Smooth muscle cell (in vitro differentiated cells): ENCODE data around the gene ATG101. TPM values are rescaled to one million over a fixed set of nuclear protein-coding genes. Genes with fewer than 3 reads are reported as not detected.

Experiments
- DNase-seq: peaks from one replicate; lab custom pipeline; 2025; ENCODE audit not compliant: unreplicated experiment; lab: John Stamatoyannopoulos, UW
- H2AFZ ChIP-seq: fragments of 200-600 bp; sonication (generic); 2 replicates; pipeline ENCODE4 v1.6.0; 2016; ENCODE audit warnings: antibody characterized with exemption, low read depth, mild to moderate bottlenecking
- H3F3A ChIP-seq: fragments of 200-600 bp; sonication (generic); 2 replicates; pipeline ENCODE4 v1.6.0; 2017; ENCODE audit warnings: antibody characterized with exemption, low read depth
- H3K27ac ChIP-seq: fragments of 200-600 bp; sonication (generic); 2 replicates; pipeline ENCODE4 v1.5.1; 2016; ENCODE audit warnings: low read depth, mild to moderate bottlenecking
- H3K27me3 ChIP-seq: fragments of 200-600 bp; sonication (generic); 2 replicates; pipeline ENCODE4 v1.6.1; 2016; ENCODE audit warnings: low read depth, mild to moderate bottlenecking
- H3K36me3 ChIP-seq: fragments of 200-600 bp; sonication (generic); 2 replicates; pipeline ENCODE4 v1.5.1; 2016; ENCODE audit warnings: low read depth
- H3K4me1 ChIP-seq: fragments of 200-600 bp; sonication (generic); 2 replicates; pipeline ENCODE4 v1.5.1; 2016; ENCODE audit warnings: low read depth
- H3K4me2 ChIP-seq: fragments of 200-600 bp; sonication (generic); 2 replicates; pipeline ENCODE4 v1.6.0; 2016; ENCODE audit warnings: mild to moderate bottlenecking
- H3K4me3 ChIP-seq: fragments of 200-600 bp; sonication (generic); 2 replicates; pipeline ENCODE4 v1.5.1; 2016; ENCODE audit warnings: mild to moderate bottlenecking
- H3K79me2 ChIP-seq: fragments of 200-600 bp; sonication (generic); 2 replicates; pipeline ENCODE4 v1.6.0; 2016; ENCODE audit warnings: low read depth, mild to moderate bottlenecking
- H3K9ac ChIP-seq: fragments of 200-600 bp; sonication (generic); 2 replicates; pipeline ENCODE4 v1.6.0; 2016; ENCODE audit warnings: low read depth
- H3K9me3 ChIP-seq: fragments of 200-600 bp; sonication (generic); replicated peaks from 2 replicates; pipeline ENCODE4 v1.5.1; 2016; ENCODE audit warnings: low read depth
- H4K20me1 ChIP-seq: fragments of 200-600 bp; sonication (generic); 2 replicates; pipeline ENCODE4 v1.6.0; 2016; ENCODE audit warnings: low read depth
- WGBS: methylation state at CpG from one replicate; pipeline ENCODE4 v1.1.7; 2016; ENCODE audit warnings: low lambda C conversion rate; 5-methylcytosine and 5-hydroxymethylcytosine counted together
- polyA plus RNA-seq: library from polyadenylated mRNA; unstranded; fragments of >200 nt; fragmentation: Nextera tagmentation; extraction: Ambion mirVana; gene quantifications from 2 replicates; pipeline ENCODE4 v1.2.1, GENCODE V29; 2016
- total RNA-seq: library from RNA; depleted of rRNA; stranded (reverse); fragments of >200 nt; gene quantifications from 2 replicates; pipeline ENCODE4 v1.2.3, GENCODE V29; 2014
- TF ChIP-seq, protein P1 (sequence below): fragments of 200-600 bp; sonication (generic); IDR thresholded peaks from 2 replicates; pipeline ENCODE4 v1.5.1; 2017; ENCODE audit warnings: borderline replicate concordance, mild to moderate bottlenecking, antibody characterized with exemption; ENCODE audit not compliant: insufficient read depth, poor library complexity, severe bottlenecking

ATG101 gene
- total and polyA plus RNA-seq, 2 experiments from 2014 or later, result 73.4 to 114 TPM

DNA sequence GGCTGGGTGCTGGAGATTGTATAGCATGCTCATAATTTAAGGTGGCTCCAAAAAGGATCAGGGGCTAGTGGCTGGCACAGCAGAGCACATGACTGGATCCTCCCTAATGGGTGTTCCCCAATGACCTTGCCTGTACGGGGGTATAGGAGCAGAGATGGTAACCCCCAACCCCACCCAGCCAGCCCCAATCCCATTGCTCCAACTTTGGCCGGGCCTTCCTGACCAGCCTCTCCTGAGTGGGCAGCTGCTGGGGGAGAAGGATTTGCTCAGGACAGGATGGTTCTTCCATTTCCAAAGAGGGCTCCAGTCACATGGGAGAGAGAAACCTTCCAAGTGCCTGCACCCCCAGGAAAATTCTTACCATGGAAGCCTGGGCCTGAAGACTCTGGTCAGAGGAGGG, 33.9 kb upstream of the ATG101 start:
- peak overlapping the region; percentile 70 for H3K27ac ChIP-seq

DNA sequence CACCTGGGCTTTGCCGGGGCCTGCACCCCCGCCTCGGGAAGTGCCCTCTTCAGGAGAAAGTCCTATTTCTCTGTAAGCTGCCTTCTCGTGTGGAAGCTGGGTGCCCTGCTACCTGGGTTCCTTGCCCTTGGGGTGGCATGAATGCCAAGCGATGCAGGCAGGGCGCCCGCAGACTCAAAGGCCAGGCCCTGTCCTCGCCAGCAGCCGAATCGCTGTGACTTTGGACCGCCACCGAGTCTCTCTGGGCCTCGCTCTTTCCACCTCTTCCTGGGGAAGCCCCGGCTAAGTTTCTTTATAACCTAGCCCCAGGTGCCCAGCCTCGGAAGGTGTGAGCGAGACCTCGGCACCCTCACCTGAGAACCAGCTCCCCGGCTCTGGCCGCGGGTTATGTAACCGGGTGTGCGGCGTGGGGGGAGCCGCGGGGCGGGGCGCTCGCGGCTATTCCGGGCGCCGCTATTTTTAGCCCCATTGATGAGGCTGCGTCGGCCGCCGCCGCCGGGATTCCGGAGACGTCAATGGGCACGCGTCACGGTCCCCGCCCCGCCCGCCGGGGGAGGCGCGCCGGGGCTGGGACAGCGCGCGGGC, 33.1 kb upstream of the ATG101 start:
- H3K27ac ChIP-seq, result peak overlapping the region; percentile 70
- no peaks in the 10 kb centered on the region for H3K27me3 ChIP-seq
- no peak overlapping the region for H2AFZ ChIP-seq
- WGBS, result 16% methylated on average over 36 of the region's 53 CpGs
- H3K36me3 ChIP-seq, result no peaks in the 10 kb centered on the region
- peak; percentile 52 for DNase-seq
- H3K4me3 ChIP-seq, result peak overlapping the region; percentile 42
- TF ChIP-seq, protein P1, sequence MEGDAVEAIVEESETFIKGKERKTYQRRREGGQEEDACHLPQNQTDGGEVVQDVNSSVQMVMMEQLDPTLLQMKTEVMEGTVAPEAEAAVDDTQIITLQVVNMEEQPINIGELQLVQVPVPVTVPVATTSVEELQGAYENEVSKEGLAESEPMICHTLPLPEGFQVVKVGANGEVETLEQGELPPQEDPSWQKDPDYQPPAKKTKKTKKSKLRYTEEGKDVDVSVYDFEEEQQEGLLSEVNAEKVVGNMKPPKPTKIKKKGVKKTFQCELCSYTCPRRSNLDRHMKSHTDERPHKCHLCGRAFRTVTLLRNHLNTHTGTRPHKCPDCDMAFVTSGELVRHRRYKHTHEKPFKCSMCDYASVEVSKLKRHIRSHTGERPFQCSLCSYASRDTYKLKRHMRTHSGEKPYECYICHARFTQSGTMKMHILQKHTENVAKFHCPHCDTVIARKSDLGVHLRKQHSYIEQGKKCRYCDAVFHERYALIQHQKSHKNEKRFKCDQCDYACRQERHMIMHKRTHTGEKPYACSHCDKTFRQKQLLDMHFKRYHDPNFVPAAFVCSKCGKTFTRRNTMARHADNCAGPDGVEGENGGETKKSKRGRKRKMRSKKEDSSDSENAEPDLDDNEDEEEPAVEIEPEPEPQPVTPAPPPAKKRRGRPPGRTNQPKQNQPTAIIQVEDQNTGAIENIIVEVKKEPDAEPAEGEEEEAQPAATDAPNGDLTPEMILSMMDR, result no peak
- H3F3A ChIP-seq, result peaks cover 29% of the 10 kb centered on the region
- peak overlapping the region; percentile 85 for H3K4me2 ChIP-seq
- H3K79me2 ChIP-seq, result peaks cover 28% of the 10 kb centered on the region
- peaks cover 27% of the 10 kb centered on the region for H3K4me1 ChIP-seq
- H4K20me1 ChIP-seq, result peaks cover 35% of the 10 kb centered on the region
- H3K9ac ChIP-seq, result peak overlapping the region; percentile 55
- H3K9me3 ChIP-seq, result no peaks in the 10 kb centered on the region

More for the DNA sequence above, 33.9 kb upstream of the ATG101 start:
- peak overlapping the region; percentile 85 for H3K4me2 ChIP-seq
- H3K9ac ChIP-seq, result no peak overlapping the region
- H2AFZ ChIP-seq, result no peak overlapping the region
- no peaks in the 10 kb centered on the region for H3K9me3 ChIP-seq
- TF ChIP-seq, protein P1, result no peak
- peaks cover 29% of the 10 kb centered on the region for H3F3A ChIP-seq
- H3K27me3 ChIP-seq, result no peaks in the 10 kb centered on the region
- no peak for DNase-seq
- 89% methylated on average over 2 of the region's 2 CpGs for WGBS
- no peak overlapping the region for H3K4me3 ChIP-seq
- H3K79me2 ChIP-seq, result peaks cover 28% of the 10 kb centered on the region
- H4K20me1 ChIP-seq, result peaks cover 28% of the 10 kb centered on the region
- peaks cover 27% of the 10 kb centered on the region for H3K4me1 ChIP-seq
- no peaks in the 10 kb centered on the region for H3K36me3 ChIP-seq

DNA sequence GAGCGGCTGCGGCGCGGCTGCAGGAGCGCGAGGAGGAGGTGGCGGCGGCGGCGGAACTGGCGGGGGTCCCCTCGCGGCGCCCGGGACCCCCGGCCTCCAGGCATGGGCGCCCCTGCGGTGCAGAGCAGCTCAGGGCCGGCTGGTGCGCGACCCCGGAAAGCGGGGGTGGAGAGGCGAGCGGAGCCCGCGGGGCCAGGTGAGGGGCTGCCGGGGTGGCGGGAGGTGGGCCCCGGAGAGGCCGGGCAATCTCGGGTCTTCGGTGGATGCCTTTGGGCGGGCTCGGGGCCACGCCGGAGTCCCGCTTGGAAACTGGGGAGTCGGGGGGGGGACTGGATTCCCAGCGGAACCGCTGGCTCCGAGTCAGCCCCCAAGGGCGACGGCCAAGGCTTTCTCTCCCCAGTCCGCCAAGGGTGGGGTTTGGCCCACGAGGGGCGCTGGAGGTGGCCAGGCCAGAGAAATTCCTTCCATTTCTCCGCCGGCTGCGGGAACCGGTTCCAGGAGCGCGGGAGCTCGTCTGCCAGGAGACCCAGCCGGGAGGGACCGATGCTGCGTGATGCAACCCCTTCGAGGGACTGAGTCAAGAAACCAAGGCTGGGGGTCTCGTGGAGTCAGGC, 32.4 kb upstream of the ATG101 start:
- Histone ChIP-seq H3K9me3 (no peaks in the 10 kb centered on the region), H4K20me1 (peaks cover 36% of the 10 kb centered on the region), H3K4me2 (peak overlapping the region; percentile 98), H3K27ac (peak overlapping the region; percentile 83), H3K4me3 (peak overlapping the region; percentile 96), H3K36me3 (no peaks in the 10 kb centered on the region), H3K9ac (peak overlapping the region; percentile 98), H3K27me3 (no peaks in the 10 kb centered on the region), H3K4me1 (peaks cover 24% of the 10 kb centered on the region), H2AFZ (no peak overlapping the region), H3K79me2 (peaks cover 28% of the 10 kb centered on the region), H3F3A (peaks cover 25% of the 10 kb centered on the region)
- DNase-seq, result no peak
- WGBS, result 1% methylated on average over 54 of the region's 59 CpGs
- TF ChIP-seq, protein P1, result no peak

DNA sequence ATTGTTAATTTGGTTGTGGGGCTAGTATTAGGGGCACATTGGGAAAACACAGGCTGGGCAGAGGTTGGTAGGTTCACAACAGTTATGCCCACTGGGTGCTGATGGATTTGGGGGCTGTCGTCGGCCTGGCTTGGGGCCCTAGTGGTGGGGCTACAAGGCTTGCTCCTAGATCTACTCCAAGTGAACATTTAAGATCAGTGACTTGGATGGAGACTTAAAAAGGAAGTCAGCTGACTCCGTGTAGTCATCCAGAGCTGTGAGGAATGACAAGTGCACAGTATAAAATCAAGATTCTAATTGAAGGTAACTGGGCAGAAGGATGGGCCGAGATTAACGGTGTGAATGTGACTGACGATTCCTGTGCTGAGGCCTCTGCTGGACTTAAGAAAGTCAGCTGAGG, 31.3 kb upstream of the ATG101 start:
- peaks cover 16% of the 10 kb centered on the region for H3K4me1 ChIP-seq
- no peaks in the 10 kb centered on the region for H3K27me3 ChIP-seq
- H2AFZ ChIP-seq, result no peak overlapping the region
- H3K4me2 ChIP-seq, result peak overlapping the region; percentile 98
- H3K4me3 ChIP-seq, result peak overlapping the region; percentile 96
- peaks cover 36% of the 10 kb centered on the region for H4K20me1 ChIP-seq
- no peak for DNase-seq
- H3K36me3 ChIP-seq, result no peaks in the 10 kb centered on the region
- peaks cover 28% of the 10 kb centered on the region for H3K79me2 ChIP-seq
- no peak overlapping the region for H3K27ac ChIP-seq
- H3K9ac ChIP-seq, result peak overlapping the region; percentile 54
- WGBS, result 80% methylated on average over 6 of the region's 6 CpGs
- no peaks in the 10 kb centered on the region for H3K9me3 ChIP-seq
- TF ChIP-seq, protein P1, result no peak
- peaks cover 19% of the 10 kb centered on the region for H3F3A ChIP-seq
